SK-N-SH (cell line): Measurements from ENCODE around the gene GLIS1. TPM values are rescaled to one million over a fixed set of nuclear protein-coding genes. Genes with fewer than 3 reads are reported as not detected.

Source experiments
- CTCF ChIA-PET: fragments of 300-600, 350-600 bp; formaldehyde crosslinking; extraction: SDS; loops from one replicate; lab custom pipeline; 2021; lab: Yijun Ruan, JAX
- POLR2A ChIA-PET: fragments of 350-600 bp; sonication (Branson Sonifier 250); formaldehyde crosslinking; extraction: SDS; loops from one replicate; lab custom pipeline; 2020; ENCODE audit warnings: antibody characterized with exemption, inconsistent platforms; lab: Yijun Ruan, JAX
- DNase-seq: peaks from one replicate; pipeline ENCODE4 v3.0.0; 2012
- H2AFZ ChIP-seq: fragments of 200-600 bp; sonication (generic); 2 replicates; pipeline ENCODE4 v1.8.1; 2016; ENCODE audit warnings: antibody characterized with exemption, mild to moderate bottlenecking, low read depth
- H3F3A ChIP-seq: fragments of 200-600 bp; sonication (generic); replicated peaks from 2 replicates; pipeline ENCODE3; 2016; ENCODE audit warnings: antibody characterized with exemption, mild to moderate bottlenecking; ENCODE audit not compliant: insufficient read depth
- H3K27ac ChIP-seq, 2 experiments: fragments of 200-500 bp in 1 of 2; fragments of 200-600 bp in 1 of 2; sonication (Bioruptor generic) in 1 of 2; sonication (generic), shearing (Covaris generic) in 1 of 2; 2 replicates each; pipeline versions ENCODE4 v1.5.1 to v1.6.1; 2014 to 2016; ENCODE audit warnings: low read depth in 2 of 2, inconsistent platforms in 1 of 2, low read length in 1 of 2, mild to moderate bottlenecking in 1 of 2, mixed read lengths in 1 of 2
- H3K27me3 ChIP-seq: fragments of 200-600 bp; sonication (generic), shearing (Covaris generic); 2 replicates; pipeline ENCODE4 v1.6.1; 2016; ENCODE audit warnings: mixed run types; ENCODE audit not compliant: insufficient read depth
- H3K36me3 ChIP-seq, 2 experiments: fragments of 200-500 bp in 1 of 2; fragments of 200-600 bp in 1 of 2; sonication (Bioruptor generic) in 1 of 2; sonication (generic) in 1 of 2; replicated peaks in 1 of 2; 2 replicates each; pipeline versions ENCODE3 to v1.5.1; 2014 to 2016; ENCODE audit warnings: low read length in 1 of 2, mild to moderate bottlenecking in 1 of 2; ENCODE audit not compliant: insufficient read depth in 2 of 2, control insufficient read depth in 1 of 2
- H3K4me1 ChIP-seq, 2 experiments: fragments of 200-500 bp in 1 of 2; fragments of 200-600 bp in 1 of 2; sonication (Bioruptor generic) in 1 of 2; sonication (generic), shearing (Covaris generic) in 1 of 2; 2 replicates each; pipeline versions ENCODE4 v1.5.1 to v1.6.1; 2014 to 2016; ENCODE audit warnings: low read depth in 1 of 2, low read length in 1 of 2, mixed run types in 1 of 2; ENCODE audit not compliant: insufficient read depth in 2 of 2, control insufficient read depth in 1 of 2
- H3K4me2 ChIP-seq: fragments of 200-600 bp; sonication (generic), shearing (Covaris generic); 2 replicates; pipeline ENCODE4 v1.6.1; 2017; ENCODE audit warnings: mixed run types
- H3K4me3 ChIP-seq, 2 experiments: fragments of 200-500 bp in 1 of 2; fragments of 200-600 bp in 1 of 2; sonication (Bioruptor generic) in 1 of 2; sonication (generic), shearing (Covaris generic) in 1 of 2; 2 replicates each; pipeline versions ENCODE4 v1.5.1 to v1.8.1; 2014 to 2016; ENCODE audit warnings: low read depth in 2 of 2, inconsistent platforms in 1 of 2, low read length in 1 of 2, mild to moderate bottlenecking in 1 of 2, mixed read lengths in 1 of 2, moderate library complexity in 1 of 2
- H3K79me2 ChIP-seq: fragments of 200-600 bp; sonication (generic); 2 replicates; pipeline ENCODE4 v1.8.1; 2017; ENCODE audit warnings: mild to moderate bottlenecking; ENCODE audit not compliant: insufficient read depth
- H3K9ac ChIP-seq: fragments of 200-600 bp; sonication (generic); 2 replicates; pipeline ENCODE4 v1.6.1; 2017; ENCODE audit warnings: mixed run types
- H3K9me2 ChIP-seq: fragments of 200-600 bp; sonication (generic); 2 replicates; pipeline ENCODE4 v1.6.1; 2017; ENCODE audit warnings: mixed run types
- H3K9me3 ChIP-seq: fragments of 200-600 bp; sonication (generic); 2 replicates; pipeline ENCODE4 v1.6.1; 2017; ENCODE audit warnings: mixed run types, mild to moderate bottlenecking, moderate library complexity
- H4K20me1 ChIP-seq: fragments of 200-600 bp; sonication (generic); 2 replicates; pipeline ENCODE4 v1.6.1; 2017; ENCODE audit warnings: mild to moderate bottlenecking, mixed run types; ENCODE audit not compliant: insufficient read depth
- CTCF ChIP-seq: fragments of 200-600 bp; sonication (generic); IDR thresholded peaks from 2 replicates; pipeline ENCODE4 v1.6.1; 2017; ENCODE audit warnings: antibody characterized with exemption, mild to moderate bottlenecking, moderate library complexity
- EP300 ChIP-seq, 2 experiments: IDR thresholded peaks; 2 replicates each; pipeline versions ENCODE4 v1.4.0 to v1.6.1; 2012; ENCODE audit warnings: borderline replicate concordance in 1 of 2, low read depth in 1 of 2, low read length in 1 of 2
- FOXJ3 ChIP-seq: sonication (generic); formaldehyde crosslinking; IDR thresholded peaks from 2 replicates; pipeline ENCODE4 v1.5.1; 2020; ENCODE audit warnings: mild to moderate bottlenecking, missing genetic modification reagents
- GATA2 ChIP-seq: sonication (generic); formaldehyde crosslinking; IDR thresholded peaks from 2 replicates; pipeline ENCODE4 v1.5.0; 2020; ENCODE audit warnings: mild to moderate bottlenecking, missing genetic modification reagents
- JUND ChIP-seq: IDR thresholded peaks from 2 replicates; pipeline ENCODE4 v1.4.0; 2012
- NFIC ChIP-seq: IDR thresholded peaks from 2 replicates; pipeline ENCODE4 v1.4.0; 2012; ENCODE audit warnings: borderline replicate concordance
- NRF1 ChIP-seq: IDR thresholded peaks from 2 replicates; pipeline ENCODE4 v1.6.1; 2012; ENCODE audit warnings: low read depth, mild to moderate bottlenecking, low read length
- POLR2AphosphoS5 ChIP-seq: IDR thresholded peaks from 2 replicates; pipeline ENCODE4 v1.6.1; 2012; ENCODE audit warnings: low read depth, low read length
- RAD21 ChIP-seq: IDR thresholded peaks from 2 replicates; pipeline ENCODE4 v1.6.1; 2012; ENCODE audit warnings: mild to moderate bottlenecking, low read length
- RCOR1 ChIP-seq: fragments of 150-350 bp; IDR thresholded peaks from 2 replicates; pipeline ENCODE4 v1.6.1; 2017; ENCODE audit warnings: antibody characterized with exemption, low read length
- REST ChIP-seq: IDR thresholded peaks from 2 replicates; pipeline ENCODE4 v1.6.1; 2012; ENCODE audit warnings: mild to moderate bottlenecking, low read depth, low read length, moderate library complexity
- RFX5 ChIP-seq: IDR thresholded peaks from 2 replicates; pipeline ENCODE4 v1.6.1; 2012; ENCODE audit warnings: mild to moderate bottlenecking, improper control_type of control experiment, low read length
- SIN3A ChIP-seq: IDR thresholded peaks from 2 replicates; pipeline ENCODE4 v1.6.1; 2012; ENCODE audit warnings: low read depth, mild to moderate bottlenecking, low read length, moderate library complexity, borderline replicate concordance
- TAF1 ChIP-seq: IDR thresholded peaks from 2 replicates; pipeline ENCODE4 v1.6.1; 2012; ENCODE audit warnings: low read depth, mild to moderate bottlenecking, low read length, moderate library complexity, borderline replicate concordance
- TEAD4 ChIP-seq: IDR thresholded peaks from 2 replicates; pipeline ENCODE4 v1.4.0; 2012; ENCODE audit warnings: mild to moderate bottlenecking, borderline replicate concordance; ENCODE audit not compliant: insufficient read depth
- USF2 ChIP-seq: fragments of 150-350 bp; IDR thresholded peaks from 2 replicates; pipeline ENCODE4 v1.6.1; 2017; ENCODE audit warnings: antibody characterized with exemption, low read length, low read depth, borderline replicate concordance
- YY1 ChIP-seq: IDR thresholded peaks from 2 replicates; pipeline ENCODE4 v1.4.0; 2012; ENCODE audit warnings: low read depth, mild to moderate bottlenecking
- ZBTB33 ChIP-seq: IDR thresholded peaks from 2 replicates; pipeline ENCODE4 v1.4.0; 2012; ENCODE audit warnings: low read depth, borderline replicate concordance
- WGBS: methylation state at CpG from one replicate; pipeline ENCODE4 v1.1.6; 2017; ENCODE audit warnings: low lambda C conversion rate; 5-methylcytosine and 5-hydroxymethylcytosine counted together
- polyA plus RNA-seq, 3 experiments: library from polyadenylated mRNA; depleted of rRNA; stranded (reverse); fragments of >200 nt; gene quantifications; 2 replicates each; pipeline ENCODE4 v1.2.3, GENCODE V29; 2012
- TF ChIP-seq, protein P1 (sequence below): IDR thresholded peaks from 2 replicates; pipeline ENCODE4 v1.4.0; 2012; ENCODE audit warnings: low read depth, borderline replicate concordance

Gene GLIS1
- polyA plus RNA-seq, 1 of the 3 experiments (the other 2 are of a cell fraction), result 0.13 TPM

DNA sequence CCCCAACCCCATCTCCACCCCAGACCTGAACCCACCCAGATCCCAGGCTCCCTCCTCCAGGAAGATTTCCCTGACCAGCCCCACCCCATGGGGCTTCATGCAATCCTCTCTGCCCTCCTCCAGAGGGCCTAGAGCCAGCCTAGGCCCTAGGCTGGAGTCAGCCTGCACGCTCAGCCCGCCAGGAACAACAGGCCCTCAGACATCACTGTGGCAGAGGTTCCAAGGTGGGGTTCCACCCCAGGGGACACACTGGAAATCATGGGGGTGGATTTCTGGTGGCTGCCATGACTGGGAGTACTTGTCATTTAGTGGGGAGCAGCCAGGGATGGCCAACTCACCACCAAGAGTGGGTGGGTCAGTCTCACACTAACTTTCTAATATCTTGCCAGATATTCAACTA lies 122.0 kb downstream of the GLIS1 start:
- Histone ChIP-seq H2AFZ (no peak overlapping the region), H4K20me1 (no peaks in the 10 kb centered on the region), H3K79me2 (no peaks in the 10 kb centered on the region), H3K9me2 (no peaks in the 10 kb centered on the region), H3K4me2 (no peak overlapping the region)
- CTCF ChIA-PET, result interaction anchor here (1.1 to 2.5 kb wide), 7 partner anchors 12 to 25 kb away, joined by 3 to 8 read pairs (median 4); no protein-coding TSS in a partner anchor
- DNase-seq, result no peak
- TF ChIP-seq FOXJ3 (CRISPR knock-in tag) (no peak), NFIC (no peak), GATA2 (CRISPR knock-in tag) (no peak), REST (no peak), RFX5 (no peak), CTCF (no peak), RAD21 (no peak), USF2 (no peak), TEAD4 (no peak), POLR2AphosphoS5 (no peak), SIN3A (no peak), YY1 (no peak), JUND (no peak), NRF1 (no peak), ZBTB33 (no peak), RCOR1 (no peak), EP300 (IDR thresholded peaks at IDR 0.05; ENCODE audit: borderline replicate concordance in 1 of 2, low read depth in 1 of 2, low read length in 1 of 2) (no peak), TAF1 (no peak)
- TF ChIP-seq, protein P1, sequence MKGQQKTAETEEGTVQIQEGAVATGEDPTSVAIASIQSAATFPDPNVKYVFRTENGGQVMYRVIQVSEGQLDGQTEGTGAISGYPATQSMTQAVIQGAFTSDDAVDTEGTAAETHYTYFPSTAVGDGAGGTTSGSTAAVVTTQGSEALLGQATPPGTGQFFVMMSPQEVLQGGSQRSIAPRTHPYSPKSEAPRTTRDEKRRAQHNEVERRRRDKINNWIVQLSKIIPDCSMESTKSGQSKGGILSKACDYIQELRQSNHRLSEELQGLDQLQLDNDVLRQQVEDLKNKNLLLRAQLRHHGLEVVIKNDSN, result no peak
- TF ChIP-seq, all 33 proteins: peak for 0
- H3K27me3 ChIP-seq, result no peaks in the 10 kb centered on the region
- no peak overlapping the region for H3K9ac ChIP-seq
- H3K4me3 ChIP-seq, result no peak overlapping the region
- H3K27ac ChIP-seq, result no peak overlapping the region
- H3K36me3 ChIP-seq, result no peaks in the 10 kb centered on the region
- H3F3A ChIP-seq, result no peaks in the 10 kb centered on the region
- peaks cover 0 to 33% of the 10 kb centered on the region in 2 experiments; a peak in 1 of 4 replicates for H3K4me1 ChIP-seq
- H3K9me3 ChIP-seq, result no peaks in the 10 kb centered on the region
- WGBS, result no CpG with 5 or more reads among the region's 2 CpGs
- POLR2A ChIA-PET, result no interaction called here
